Ramos (cell line): ENCODE results near the gene PARK7.
"Not testable (repeated sequence)": the region's sequence is repeated elsewhere in the genome, so short reads cannot be mapped to it uniquely, and the experiment has no call there.

Experiments
- in situ Hi-C: fragments of 300-500 bp; cut with MboI; formaldehyde crosslinking; loops from one replicate; pipeline ENCODE4 v1.14.3; 2022; ENCODE audit warnings: low sequenced_read_pairs; ENCODE audit not compliant: unreplicated experiment

Gene PARK7

DNA sequence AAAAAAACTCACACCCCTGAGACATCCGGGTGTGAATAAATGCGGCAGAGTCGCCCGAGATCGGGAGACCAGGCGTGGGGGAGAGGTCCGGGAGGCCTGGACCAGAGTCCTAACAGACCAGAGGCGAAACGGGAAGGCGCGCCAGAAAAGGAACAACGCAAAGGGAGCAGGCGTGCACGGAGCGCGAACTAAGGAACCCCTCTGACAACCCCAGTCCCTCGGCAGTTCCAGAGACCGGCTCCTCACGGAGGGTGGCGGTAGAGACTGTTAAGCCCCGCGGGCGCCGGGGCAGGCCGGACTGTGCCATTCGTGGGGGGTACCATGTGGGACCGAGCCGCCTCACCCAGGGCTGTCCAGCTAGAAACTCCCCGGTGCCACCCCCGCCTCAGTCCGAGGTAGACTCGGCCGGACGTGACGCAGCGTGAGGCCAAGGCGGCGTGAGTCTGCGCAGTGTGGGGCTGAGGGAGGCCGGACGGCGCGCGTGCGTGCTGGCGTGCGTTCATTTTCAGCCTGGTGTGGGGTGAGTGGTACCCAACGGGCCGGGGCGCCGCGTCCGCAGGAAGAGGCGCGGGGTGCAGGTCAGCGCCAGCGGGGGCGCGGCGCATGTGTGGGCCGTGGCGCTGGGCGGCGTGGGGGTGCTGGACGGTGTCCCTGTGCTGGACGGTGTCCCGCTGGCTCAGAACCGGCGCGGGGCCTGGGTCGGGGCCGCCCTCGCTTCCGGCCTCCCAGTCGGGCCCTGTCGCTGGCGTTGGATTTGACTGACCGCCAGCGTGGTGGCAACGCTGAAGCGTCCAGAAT, at the start of gene PARK7:
Gene PARK7, plus strand, starts transcription at position 496 of the 798 bp plus-strand sequence. CDS start 1,075 bp downstream, outside the sequence.
- in situ Hi-C loops: no loop called here

DNA sequence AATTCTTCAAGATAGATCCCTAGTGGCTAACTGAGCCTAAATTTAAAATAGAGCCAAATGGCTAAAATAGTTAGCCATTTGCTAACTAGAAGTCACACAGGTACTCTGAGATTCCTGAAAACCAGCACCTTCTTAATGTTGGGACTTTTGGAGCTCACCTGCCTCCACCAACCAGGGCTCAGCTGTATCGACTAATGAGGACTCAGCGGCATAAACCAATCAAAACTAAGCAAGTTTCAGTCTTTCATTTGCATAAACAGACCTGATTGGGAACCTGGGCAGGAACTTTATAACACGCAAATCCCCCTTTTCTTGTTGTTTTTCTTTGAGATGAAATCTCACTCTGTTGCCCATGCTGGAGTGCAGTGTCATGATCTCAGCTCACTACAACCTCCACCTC, 49.4 kb upstream of the PARK7 start:
- in situ Hi-C loops: no loop called here

GRCh38 chr1:7912743-7913557, 48.6 kb upstream of the PARK7 start:
- in situ Hi-C loops: no loop called here

DNA sequence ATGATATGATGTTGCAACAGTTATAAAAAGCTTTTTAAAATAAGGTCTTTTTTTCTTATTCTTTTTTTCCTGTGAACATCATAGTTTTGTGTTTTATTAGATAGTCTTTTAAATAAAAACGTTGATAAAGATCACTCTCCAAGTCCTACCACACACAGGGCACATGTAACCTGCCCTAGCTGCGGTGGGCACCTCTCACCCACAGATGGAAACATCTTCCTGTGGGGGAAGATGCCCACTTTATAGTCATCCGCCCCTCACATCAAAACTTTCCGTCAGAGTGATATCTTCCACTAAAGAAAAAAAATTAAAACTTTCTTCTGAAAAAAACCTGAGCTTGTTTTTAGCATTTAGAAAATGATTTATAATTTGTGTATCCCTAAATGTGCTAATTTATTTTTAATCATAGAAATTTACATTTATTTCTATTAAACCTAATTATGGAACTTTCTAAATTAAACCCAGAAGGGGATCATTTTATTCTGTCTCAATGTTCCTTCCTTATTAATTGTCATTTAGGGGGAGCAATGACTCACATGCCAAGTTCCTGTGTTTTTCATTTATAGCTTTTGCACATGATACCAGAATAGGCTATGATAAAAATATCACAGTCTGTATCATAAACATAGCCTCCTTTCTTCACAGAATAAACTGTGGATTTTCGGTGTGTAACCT, 45.5 kb upstream of the PARK7 start:
- in situ Hi-C loops: no loop called here

DNA sequence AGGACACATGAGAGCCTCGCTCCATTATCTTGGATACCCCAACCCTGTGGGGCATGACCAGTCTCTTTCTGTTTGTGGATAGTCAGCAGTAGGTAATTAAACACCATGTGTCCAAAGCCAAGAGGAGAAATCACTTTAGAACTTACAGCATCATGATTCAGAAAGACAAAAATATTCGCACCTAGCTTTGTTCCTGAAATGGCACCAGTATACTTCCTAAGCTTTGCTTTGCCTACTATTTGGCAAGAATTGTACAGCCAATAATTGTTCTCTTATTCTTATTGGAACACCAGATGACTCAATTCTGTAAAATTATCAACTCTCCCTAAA, 45.0 kb upstream of the PARK7 start:
- in situ Hi-C loops: no loop called here

GRCh38 chr1:7917971-7918370, 43.5 kb upstream of the PARK7 start:
- in situ Hi-C loops: not testable (repeated sequence)

DNA sequence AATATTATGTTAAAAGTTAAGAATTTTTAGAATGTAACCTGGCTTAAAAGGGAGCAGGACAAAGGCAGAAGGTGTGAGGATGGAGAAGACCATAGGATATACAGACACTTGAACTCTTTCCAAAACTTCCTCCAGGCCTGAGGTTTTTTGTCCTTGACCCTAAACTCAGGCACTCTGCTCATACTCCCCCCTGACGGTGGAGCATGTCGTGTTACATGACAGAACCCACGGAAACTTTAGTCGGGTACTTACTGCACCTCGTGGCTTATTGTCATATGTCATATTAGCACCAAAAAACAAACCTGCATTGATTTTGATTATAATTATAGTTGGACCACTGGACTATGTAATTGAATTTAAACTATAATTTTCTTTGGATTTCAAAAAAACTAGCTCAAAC, 41.6 kb upstream of the PARK7 start:
- in situ Hi-C loops: no loop called here

GRCh38 chr1:7921796-7922195, 39.7 kb upstream of the PARK7 start:
- in situ Hi-C loops: no loop called here

DNA sequence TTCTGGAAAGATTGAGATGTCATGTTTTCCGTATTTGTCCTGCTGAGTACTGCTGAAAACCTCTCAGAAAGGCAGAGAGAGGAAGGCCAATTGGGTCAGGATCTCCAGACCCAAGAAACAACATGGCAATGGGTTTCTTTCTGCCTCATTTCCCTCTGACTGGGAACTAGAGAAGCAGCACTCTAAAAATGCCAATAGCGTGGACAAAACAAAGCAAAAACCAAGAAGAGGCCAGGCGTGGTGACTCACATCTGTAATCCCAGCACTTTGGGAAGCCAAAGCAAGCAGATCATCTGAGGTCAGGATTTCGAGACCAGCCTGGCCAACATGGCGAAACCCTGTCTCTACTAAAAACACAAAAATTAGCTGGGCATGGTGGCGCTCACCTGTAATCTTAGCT, 39.2 kb upstream of the PARK7 start:
- in situ Hi-C loops: no loop called here

- in situ Hi-C loops: not testable (repeated sequence)
Measured at GRCh38 chr1:7927061-7927460, 34.5 kb upstream of the PARK7 start.

GRCh38 chr1:7928247-7928646, 33.3 kb upstream of the PARK7 start:
- in situ Hi-C loops: no loop called here

DNA sequence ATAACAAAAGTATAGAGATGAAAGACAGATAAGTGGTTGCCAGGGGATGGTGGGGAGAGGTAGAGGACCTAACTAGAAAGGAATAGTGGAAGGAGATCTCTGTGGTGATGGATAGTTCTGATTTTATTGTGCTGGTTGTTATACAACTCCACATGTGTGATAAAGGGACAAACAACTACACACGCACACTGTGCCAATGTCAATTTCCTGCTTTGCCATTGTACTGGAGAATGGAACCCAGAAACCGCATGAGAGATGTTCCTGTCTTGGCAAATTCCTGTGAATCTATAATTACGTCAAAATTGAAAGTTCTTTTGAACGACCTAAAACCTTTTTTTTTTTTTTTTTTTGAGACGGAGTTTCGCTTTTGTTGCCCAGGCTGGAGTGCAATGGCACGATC, 31.9 kb upstream of the PARK7 start:
- in situ Hi-C loops: no loop called here

GRCh38 chr1:7930645-7931445, 30.7 kb upstream of the PARK7 start:
- in situ Hi-C loops: no loop called here

DNA sequence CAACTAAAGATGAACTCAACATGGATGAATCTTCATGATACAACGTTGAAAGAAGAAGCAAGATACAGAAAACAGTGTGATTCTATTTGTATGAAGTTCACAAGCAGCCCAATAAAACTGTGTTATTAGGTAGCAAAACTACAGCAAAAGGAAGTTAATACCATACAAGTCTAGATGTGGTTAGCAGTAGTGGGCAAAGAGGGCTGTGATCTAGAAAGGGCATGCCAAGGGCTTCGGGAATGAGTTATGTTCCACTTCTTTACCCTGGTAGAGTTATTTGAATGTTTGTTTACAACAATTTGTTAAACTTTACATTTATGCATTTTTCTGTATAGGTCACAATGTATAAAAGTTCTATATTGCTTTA, 30.1 kb upstream of the PARK7 start:
- in situ Hi-C loops: no loop called here

GRCh38 chr1:7932524-7933138, 28.9 kb upstream of the PARK7 start:
- in situ Hi-C loops: no loop called here

GRCh38 chr1:7938070-7938469, 23.4 kb upstream of the PARK7 start:
- in situ Hi-C loops: no loop called here

- in situ Hi-C loops: no loop called here
Measured at GRCh38 chr1:7940034-7940433, 21.5 kb upstream of the PARK7 start.

GRCh38 chr1:7940745-7941436, 20.6 kb upstream of the PARK7 start, which contains the start of gene TNFRSF9:
TNFRSF9 (minus strand) TSS chr1:7940839; CDS start chr1:7939994, 845 bp downstream.
- in situ Hi-C loops: no loop called here

- in situ Hi-C loops: no loop called here
Measured at GRCh38 chr1:7941437-7941793, 20.1 kb upstream of the PARK7 start.
